Chondrocyte (in vitro differentiated cells): ENCODE data around the gene PSD2. TPM values are rescaled to one million over a fixed set of nuclear protein-coding genes. Genes with fewer than 3 reads are reported as not detected.
A peak's percentile ranks its signal among the peaks of the same experiment; 100 is the strongest.

Source experiments
- DNase-seq: peaks from one replicate; pipeline ENCODE4 v3.0.0; 2021; ENCODE audit warnings: mixed read lengths, low spot score
- H3K27ac Mint-ChIP-seq: one replicate; pipeline ENCODE4 v1.8.0; 2021; ENCODE audit warnings: mild to moderate bottlenecking, moderate library complexity, mixed read lengths; ENCODE audit not compliant: unreplicated experiment
- H3K27me3 Mint-ChIP-seq: 2 replicates; pipeline ENCODE4 v1.8.0; 2021; ENCODE audit warnings: low read depth, mixed read lengths
- H3K36me3 Mint-ChIP-seq: 2 replicates; pipeline ENCODE4 v1.8.0; 2021; ENCODE audit warnings: low read depth, mixed read lengths
- H3K4me1 Mint-ChIP-seq: 2 replicates; pipeline ENCODE4 v1.8.0; 2021; ENCODE audit warnings: low read depth, mild to moderate bottlenecking, mixed read lengths
- H3K4me3 Mint-ChIP-seq: one replicate; pipeline ENCODE4 v1.8.0; 2021; ENCODE audit warnings: mild to moderate bottlenecking, moderate library complexity, mixed read lengths; ENCODE audit not compliant: unreplicated experiment
- H3K9me3 Mint-ChIP-seq: 2 replicates; pipeline ENCODE4 v1.8.0; 2021; ENCODE audit warnings: low read depth, mixed read lengths
- total RNA-seq: library from RNA; stranded (reverse); gene quantifications from 3 replicates; pipeline ENCODE4 v1.2.1, GENCODE V29; 2021
- TF ChIP-seq, protein P1 (sequence below): fragments of 200-600 bp; sonication (generic); IDR thresholded peaks from 2 replicates; pipeline ENCODE4 v1.5.0; 2021; ENCODE audit warnings: antibody characterized with exemption, mild to moderate bottlenecking, moderate library complexity

PSD2 gene
- total RNA-seq, 1 donor from 2014 or later = 0.47 TPM

DNA sequence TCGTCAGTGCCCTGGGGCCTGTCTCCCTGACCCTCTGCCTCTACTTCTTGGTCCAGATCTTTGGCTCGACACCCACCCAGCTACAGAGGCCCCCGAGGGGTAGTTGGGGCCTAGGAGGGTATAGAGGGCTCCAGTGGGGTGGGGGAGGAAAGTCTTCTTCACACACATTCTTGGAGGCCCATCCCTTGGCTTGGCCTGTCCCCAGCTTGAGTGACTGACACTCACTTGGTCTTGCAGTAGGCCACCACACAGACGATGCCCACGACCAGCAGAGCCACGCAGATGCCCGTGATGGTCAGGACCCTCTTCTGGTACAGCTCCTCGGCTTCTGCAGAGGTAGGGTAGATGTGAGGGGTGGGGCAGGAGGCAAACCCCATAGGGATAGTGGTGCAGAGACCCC, 59.8 kb downstream of the PSD2 start:
- H3K36me3 Mint-ChIP-seq = no peaks in the 10 kb centered on the region
- H3K9me3 Mint-ChIP-seq = no peaks in the 10 kb centered on the region
- TF ChIP-seq, protein P1, sequence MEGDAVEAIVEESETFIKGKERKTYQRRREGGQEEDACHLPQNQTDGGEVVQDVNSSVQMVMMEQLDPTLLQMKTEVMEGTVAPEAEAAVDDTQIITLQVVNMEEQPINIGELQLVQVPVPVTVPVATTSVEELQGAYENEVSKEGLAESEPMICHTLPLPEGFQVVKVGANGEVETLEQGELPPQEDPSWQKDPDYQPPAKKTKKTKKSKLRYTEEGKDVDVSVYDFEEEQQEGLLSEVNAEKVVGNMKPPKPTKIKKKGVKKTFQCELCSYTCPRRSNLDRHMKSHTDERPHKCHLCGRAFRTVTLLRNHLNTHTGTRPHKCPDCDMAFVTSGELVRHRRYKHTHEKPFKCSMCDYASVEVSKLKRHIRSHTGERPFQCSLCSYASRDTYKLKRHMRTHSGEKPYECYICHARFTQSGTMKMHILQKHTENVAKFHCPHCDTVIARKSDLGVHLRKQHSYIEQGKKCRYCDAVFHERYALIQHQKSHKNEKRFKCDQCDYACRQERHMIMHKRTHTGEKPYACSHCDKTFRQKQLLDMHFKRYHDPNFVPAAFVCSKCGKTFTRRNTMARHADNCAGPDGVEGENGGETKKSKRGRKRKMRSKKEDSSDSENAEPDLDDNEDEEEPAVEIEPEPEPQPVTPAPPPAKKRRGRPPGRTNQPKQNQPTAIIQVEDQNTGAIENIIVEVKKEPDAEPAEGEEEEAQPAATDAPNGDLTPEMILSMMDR = no peak
- peak; percentile 68 for DNase-seq
- peaks cover 25% of the 10 kb centered on the region for H3K27me3 Mint-ChIP-seq
- no peak overlapping the region for H3K4me3 Mint-ChIP-seq
- no peaks in the 10 kb centered on the region for H3K4me1 Mint-ChIP-seq
- H3K27ac Mint-ChIP-seq = no peak overlapping the region

DNA sequence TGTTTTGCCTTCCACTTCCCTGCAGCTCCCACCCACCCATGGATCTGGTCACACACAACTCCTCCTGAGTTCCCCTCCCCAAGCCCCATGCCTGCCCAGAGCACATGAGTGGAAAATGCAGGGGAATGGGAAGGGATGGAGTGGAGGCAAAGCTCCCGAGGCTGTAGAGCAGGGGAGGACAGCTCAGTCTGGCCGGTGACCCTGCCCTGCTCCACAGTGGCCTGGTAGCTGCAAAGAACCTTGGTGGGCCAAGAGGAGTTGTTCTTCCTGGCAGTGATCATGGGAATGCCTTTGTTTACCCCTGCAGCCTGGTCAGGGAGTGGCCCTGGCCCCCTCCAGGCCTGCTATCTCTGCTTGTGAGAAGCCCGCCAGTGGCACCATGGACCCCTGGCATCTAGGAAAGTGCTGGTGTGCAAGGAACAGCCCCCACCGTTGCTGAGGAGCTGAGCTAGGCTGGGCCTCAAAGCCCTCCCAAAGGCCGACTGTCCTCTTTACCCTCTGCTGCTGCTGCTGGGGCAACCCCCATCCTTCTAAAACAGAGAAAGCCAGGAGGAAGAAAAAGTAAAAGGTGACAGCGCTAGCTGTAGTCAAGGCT, 60.4 kb downstream of the PSD2 start:
- peak; percentile 58 for DNase-seq
- Mint-ChIP-seq H3K9me3 (no peaks in the 10 kb centered on the region), H3K36me3 (no peaks in the 10 kb centered on the region), H3K4me3 (no peak overlapping the region), H3K27me3 (peaks cover 30% of the 10 kb centered on the region), H3K4me1 (no peaks in the 10 kb centered on the region), H3K27ac (no peak overlapping the region)
- TF ChIP-seq, protein P1 = no peak

DNA sequence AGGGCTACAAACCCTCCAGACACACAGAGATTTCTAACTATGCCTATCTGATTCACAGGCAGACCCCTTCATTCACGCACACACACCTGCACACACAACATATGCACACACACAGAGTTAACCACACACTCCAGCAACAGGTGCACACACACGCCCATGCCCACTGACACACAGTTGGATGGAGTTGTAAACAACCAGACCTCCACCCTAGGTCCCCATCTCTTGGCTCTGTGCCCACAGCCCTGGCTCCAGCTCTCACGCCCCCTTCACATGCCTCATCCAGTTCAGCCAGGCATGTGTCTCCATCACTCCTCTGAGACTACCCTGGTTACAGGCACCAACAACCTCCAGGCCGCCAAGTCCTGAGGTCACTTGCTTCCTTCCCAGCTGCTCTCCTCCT, 61.1 kb downstream of the PSD2 start:
- TF ChIP-seq, protein P1 = no peak
- H3K4me3 Mint-ChIP-seq = no peak overlapping the region
- H3K4me1 Mint-ChIP-seq = no peaks in the 10 kb centered on the region
- H3K36me3 Mint-ChIP-seq = no peaks in the 10 kb centered on the region
- no peaks in the 10 kb centered on the region for H3K9me3 Mint-ChIP-seq
- H3K27me3 Mint-ChIP-seq = peaks cover 31% of the 10 kb centered on the region
- H3K27ac Mint-ChIP-seq = no peak overlapping the region
- peak; percentile 58 for DNase-seq

DNA sequence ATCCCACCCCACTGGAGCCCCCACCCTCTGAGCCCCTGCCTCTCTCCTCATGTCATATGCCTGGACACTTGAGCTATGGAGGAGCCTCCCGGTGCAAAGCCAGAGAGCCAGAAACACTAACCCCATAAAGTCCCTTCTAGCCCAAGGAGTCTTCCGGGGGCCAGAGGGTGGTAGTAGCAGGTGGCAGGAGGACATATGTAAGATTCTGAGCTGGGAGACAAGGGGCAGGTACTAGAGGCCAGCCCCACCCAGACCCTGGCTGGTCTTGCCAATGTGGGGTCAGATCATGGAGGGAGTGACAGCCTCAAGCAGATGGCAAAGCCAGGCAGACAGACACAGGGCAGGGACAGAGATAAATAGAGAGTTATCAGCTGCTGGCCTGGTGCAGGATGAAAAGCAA, 63.4 kb downstream of the PSD2 start:
- H3K36me3 Mint-ChIP-seq = no peaks in the 10 kb centered on the region
- no peaks in the 10 kb centered on the region for H3K9me3 Mint-ChIP-seq
- H3K4me3 Mint-ChIP-seq = no peak overlapping the region
- H3K27me3 Mint-ChIP-seq = peaks cover 26% of the 10 kb centered on the region
- H3K4me1 Mint-ChIP-seq = no peaks in the 10 kb centered on the region
- DNase-seq = peak; percentile 52
- TF ChIP-seq, protein P1 = no peak
- H3K27ac Mint-ChIP-seq = no peak overlapping the region

DNA sequence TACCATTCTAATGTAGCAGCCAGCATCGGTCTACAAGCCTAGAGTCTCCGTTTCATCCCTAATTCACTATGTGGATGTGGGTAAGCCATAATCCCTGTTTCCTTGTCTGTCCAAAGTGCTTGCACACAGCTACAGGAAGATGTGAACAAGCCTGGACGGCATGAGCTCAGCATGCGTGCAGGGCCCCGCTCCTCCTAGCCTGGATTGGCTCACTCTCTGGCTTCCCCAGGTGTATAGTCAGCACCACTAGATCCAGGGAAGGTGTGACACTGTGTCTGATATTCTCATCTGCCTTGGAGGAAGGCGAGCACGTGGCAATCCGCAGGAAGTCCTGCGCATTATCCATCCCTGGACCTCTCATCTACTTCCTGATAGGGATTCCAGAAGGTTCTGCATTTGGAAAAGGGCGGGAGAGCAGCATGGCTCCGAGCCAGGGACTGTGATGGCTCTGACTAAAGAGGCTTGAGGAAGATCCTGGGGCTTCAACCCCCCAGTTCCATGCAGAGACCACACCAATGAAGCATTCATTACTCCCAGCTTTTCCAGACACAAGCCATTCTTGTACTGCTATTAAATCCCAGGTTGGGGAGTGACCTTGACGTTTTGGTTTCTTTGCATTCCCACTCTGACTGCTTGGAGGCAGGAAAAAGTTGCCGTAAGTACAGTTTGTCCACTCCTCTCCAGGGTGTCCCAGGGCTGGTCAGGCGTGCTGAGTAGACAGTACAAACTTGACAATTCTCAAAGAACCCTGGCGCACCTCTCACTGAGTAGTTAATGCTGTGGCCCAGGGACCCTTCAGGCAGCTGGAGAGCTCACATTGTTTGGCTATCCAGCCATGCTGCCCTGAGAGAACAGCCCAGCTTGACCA, 65.6 kb downstream of the PSD2 start:
- Mint-ChIP-seq H3K36me3 (no peaks in the 10 kb centered on the region), H3K4me3 (no peak overlapping the region), H3K27me3 (peaks cover 32% of the 10 kb centered on the region), H3K27ac (no peak overlapping the region), H3K4me1 (no peaks in the 10 kb centered on the region), H3K9me3 (no peaks in the 10 kb centered on the region)
- DNase-seq = no peak
- TF ChIP-seq, protein P1 = no peak
